Suprapubic skin (tissue), 4 donors: ENCODE results near the gene EFEMP1.

ENCODE experiments used
- CTCF ChIP-seq, 2 donors: fragments of 200-600 bp in 1 of 2; fragments of 450-650 bp in 1 of 2; sonication (generic) in 1 of 2; IDR thresholded peaks; one replicate each; pipeline ENCODE4 v1.5.1; 2016 to 2019; ENCODE audit warnings: antibody characterized with exemption in 2 of 2, mild to moderate bottlenecking in 1 of 2, moderate library complexity in 1 of 2
- EP300 ChIP-seq: sonication (generic); formaldehyde crosslinking; IDR thresholded peaks from one replicate; pipeline ENCODE4 v1.6.1; 2017; ENCODE audit warnings: antibody characterized with exemption
- POLR2AphosphoS5 ChIP-seq, 3 donors: sonication (generic); formaldehyde crosslinking; IDR thresholded peaks; one replicate each; pipeline ENCODE4 v1.6.1; 2017; ENCODE audit warnings: antibody characterized with exemption in 3 of 3

GRCh38 chr2:55876429-55877086 is 47.0 kb downstream of the EFEMP1 start:
- TF ChIP-seq CTCF (IDR thresholded peaks at IDR 0.05) = no peak
- no peak for TF ChIP-seq POLR2AphosphoS5 (IDR thresholded peaks at IDR 0.05)
- TF ChIP-seq EP300 = no peak
